ENCODE data around the gene DIDO1.

The DIDO1 gene

GRCh38 chr20:62951896-62952372 lies 25.6 kb upstream of the DIDO1 start:
- TF ChIP-seq TAF1 (IDR thresholded peaks at IDR 0.05; ENCODE audit: borderline replicate concordance, insufficient read depth, low read length) (no peak), SIN3A (IDR thresholded peaks at IDR 0.05; ENCODE audit: borderline replicate concordance, insufficient read depth, low read length) (no peak), FOXP2 (optimal IDR thresholded peaks at IDR 0.05; ENCODE audit: borderline replicate concordance, extremely low read depth, extremely low read length, insufficient read depth) (no peak), POLR2AphosphoS5 (IDR thresholded peaks at IDR 0.05; ENCODE audit: low read depth, low read length) (no peak), REST (IDR thresholded peaks at IDR 0.05; ENCODE audit: insufficient read depth in 1 of 2, low read depth in 2 of 2, low read length in 2 of 2) (no peak)

- TF ChIP-seq REST (IDR thresholded peaks at IDR 0.05; ENCODE audit: insufficient read depth in 1 of 2, low read depth in 2 of 2, low read length in 2 of 2), result no peak
- TF ChIP-seq POLR2AphosphoS5 (IDR thresholded peaks at IDR 0.05; ENCODE audit: low read depth, low read length), result no peak
- TF ChIP-seq FOXP2 (optimal IDR thresholded peaks at IDR 0.05; ENCODE audit: borderline replicate concordance, extremely low read depth, extremely low read length, insufficient read depth), result no peak
- TF ChIP-seq TAF1 (IDR thresholded peaks at IDR 0.05; ENCODE audit: borderline replicate concordance, insufficient read depth, low read length), result no peak
- no peak for TF ChIP-seq SIN3A (IDR thresholded peaks at IDR 0.05; ENCODE audit: borderline replicate concordance, insufficient read depth, low read length)
Measured at GRCh38 chr20:62951143-62951895, 25.0 kb upstream of the DIDO1 start.

GRCh38 chr20:62950741-62951140 lies 24.4 kb upstream of the DIDO1 start:
- TF ChIP-seq FOXP2 (optimal IDR thresholded peaks at IDR 0.05; ENCODE audit: borderline replicate concordance, extremely low read depth, extremely low read length, insufficient read depth), result no peak
- no peak for TF ChIP-seq REST (IDR thresholded peaks at IDR 0.05; ENCODE audit: insufficient read depth in 1 of 2, low read depth in 2 of 2, low read length in 2 of 2)
- TF ChIP-seq SIN3A (IDR thresholded peaks at IDR 0.05; ENCODE audit: borderline replicate concordance, insufficient read depth, low read length), result no peak
- TF ChIP-seq TAF1 (IDR thresholded peaks at IDR 0.05; ENCODE audit: borderline replicate concordance, insufficient read depth, low read length), result no peak
- no peak for TF ChIP-seq POLR2AphosphoS5 (IDR thresholded peaks at IDR 0.05; ENCODE audit: low read depth, low read length)

GRCh38 chr20:62949962-62950361 lies 23.7 kb upstream of the DIDO1 start:
- TF ChIP-seq POLR2AphosphoS5 (IDR thresholded peaks at IDR 0.05; ENCODE audit: low read depth, low read length) (no peak), REST (IDR thresholded peaks at IDR 0.05; ENCODE audit: insufficient read depth in 1 of 2, low read depth in 2 of 2, low read length in 2 of 2) (no peak), TAF1 (IDR thresholded peaks at IDR 0.05; ENCODE audit: borderline replicate concordance, insufficient read depth, low read length) (no peak), FOXP2 (optimal IDR thresholded peaks at IDR 0.05; ENCODE audit: borderline replicate concordance, extremely low read depth, extremely low read length, insufficient read depth) (no peak), SIN3A (IDR thresholded peaks at IDR 0.05; ENCODE audit: borderline replicate concordance, insufficient read depth, low read length) (no peak)
